Effector CD8-positive, alpha-beta T cell (primary cell): Measurements from ENCODE around the gene SIVA1.
"Not testable (repeated sequence)": the region's sequence is repeated elsewhere in the genome, so short reads cannot be mapped to it uniquely, and the experiment has no call there.

Experiments
- DNase-seq: peaks from one replicate; lab custom pipeline; 2025; lab: John Stamatoyannopoulos, UW

Gene SIVA1

DNA sequence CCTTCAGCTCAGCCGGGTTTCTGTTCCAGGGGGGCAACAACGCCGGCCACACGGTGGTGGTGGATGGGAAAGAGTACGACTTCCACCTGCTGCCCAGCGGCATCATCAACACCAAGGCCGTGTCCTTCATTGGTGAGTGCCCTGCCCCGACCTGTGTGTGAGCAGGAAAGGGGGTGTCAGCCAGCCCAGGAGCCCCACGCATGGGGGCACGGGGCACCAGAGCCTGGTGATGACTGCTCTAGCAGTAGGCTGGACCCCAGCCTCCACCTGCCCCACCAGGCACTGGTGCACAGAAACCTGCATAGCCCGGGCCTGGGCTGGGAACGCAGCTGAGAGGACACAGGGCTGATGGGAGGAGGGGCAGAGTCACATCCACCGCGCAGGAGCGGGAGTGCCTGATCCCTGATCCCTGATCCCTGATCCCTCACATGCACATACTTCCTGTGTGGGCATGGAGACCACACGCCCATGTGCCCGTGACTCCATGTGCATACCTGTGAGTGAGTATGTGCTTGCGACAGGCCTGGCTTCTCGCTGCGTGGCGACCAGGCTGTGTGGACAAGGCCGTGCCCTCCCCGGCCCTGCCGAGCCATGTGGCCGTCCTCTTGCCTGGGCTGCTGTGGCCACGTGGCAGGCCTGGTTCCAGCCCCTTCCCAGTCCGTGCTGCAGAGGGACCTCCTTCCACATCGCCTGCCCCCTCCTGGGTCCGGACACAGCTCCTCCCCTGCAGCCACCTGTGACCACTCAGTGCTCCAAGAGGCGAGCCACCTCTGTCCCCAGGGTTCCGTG, 17.8 kb upstream of the SIVA1 start:
- DNase-seq: no peak

GRCh38 chr14:104735830-104736642, 16.9 kb upstream of the SIVA1 start:
- DNase-seq: no peak

DNA sequence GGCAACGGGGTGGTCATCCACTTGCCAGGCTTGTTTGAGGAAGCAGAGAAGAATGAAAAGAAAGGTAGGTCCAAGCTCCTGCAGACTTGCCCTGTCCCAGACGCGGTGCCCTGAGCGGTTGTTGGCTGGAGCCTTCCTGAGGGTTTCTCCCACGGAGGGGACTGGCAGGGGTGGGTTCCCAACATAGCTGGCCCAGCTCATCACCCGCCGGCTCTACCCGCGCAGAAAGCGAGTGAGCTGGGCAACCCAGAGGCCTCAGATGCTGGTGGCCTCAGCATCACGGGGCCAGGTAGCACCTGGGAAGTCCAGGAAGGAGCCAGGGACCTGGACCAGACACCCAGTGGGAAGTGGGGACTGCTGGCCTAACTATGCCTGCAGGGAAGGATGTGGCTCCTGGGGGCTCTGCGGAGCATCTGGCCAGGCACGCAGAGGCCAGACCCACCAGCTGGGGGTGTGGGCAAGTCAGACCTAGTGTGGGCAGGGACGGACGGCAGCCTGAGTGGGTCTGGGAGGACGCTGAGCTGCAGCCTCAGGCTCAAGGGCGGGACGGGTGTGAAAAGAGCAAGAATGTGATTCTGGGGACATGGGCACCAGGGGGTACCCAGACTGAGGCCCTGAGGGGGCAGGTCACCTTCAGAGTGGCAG, 14.4 kb upstream of the SIVA1 start:
- DNase-seq: no peak

- no peak for DNase-seq
Observed at GRCh38 chr14:104739026-104739425, 13.9 kb upstream of the SIVA1 start.

- DNase-seq: no peak
Observed at GRCh38 chr14:104739546-104740516, 13.1 kb upstream of the SIVA1 start.

DNA sequence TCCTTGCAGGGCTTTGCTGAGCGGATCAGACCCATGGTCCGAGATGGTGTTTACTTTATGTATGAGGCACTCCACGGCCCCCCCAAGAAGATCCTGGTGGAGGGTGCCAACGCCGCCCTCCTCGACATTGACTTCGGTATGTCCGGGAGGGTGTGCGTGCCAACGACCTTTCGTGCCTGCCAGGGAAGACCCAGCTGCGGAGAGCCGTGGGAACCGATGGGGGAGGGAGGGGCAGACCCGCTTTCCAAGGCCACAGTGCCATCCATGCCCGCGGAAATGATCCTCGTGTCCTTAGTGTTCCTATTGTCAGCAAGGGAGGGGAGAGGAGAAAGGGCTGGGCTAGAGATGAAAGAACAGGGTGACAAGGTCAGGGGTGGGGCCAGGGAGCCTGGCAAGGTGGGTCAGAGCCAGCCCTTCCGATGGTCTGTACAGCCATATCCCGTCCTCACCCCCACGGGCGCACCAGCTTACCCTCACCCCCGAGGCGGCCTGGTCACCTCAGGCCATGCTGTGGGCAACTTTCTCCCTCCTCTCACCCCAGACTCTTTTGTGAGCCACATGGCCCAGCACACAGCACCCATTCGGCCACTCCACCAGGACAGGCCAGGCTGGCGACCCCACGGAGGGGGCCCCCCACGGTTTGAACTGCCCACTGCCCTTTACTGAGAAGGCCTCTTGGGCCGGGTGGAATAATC, 11.7 kb upstream of the SIVA1 start:
- no peak for DNase-seq

- DNase-seq: no peak
Observed at GRCh38 chr14:104741803-104742251, 11.1 kb upstream of the SIVA1 start.

- no peak for DNase-seq
Observed at GRCh38 chr14:104742586-104743455, 10.1 kb upstream of the SIVA1 start.

- no peak for DNase-seq
Observed at GRCh38 chr14:104743461-104744380, 9.2 kb upstream of the SIVA1 start.

DNA sequence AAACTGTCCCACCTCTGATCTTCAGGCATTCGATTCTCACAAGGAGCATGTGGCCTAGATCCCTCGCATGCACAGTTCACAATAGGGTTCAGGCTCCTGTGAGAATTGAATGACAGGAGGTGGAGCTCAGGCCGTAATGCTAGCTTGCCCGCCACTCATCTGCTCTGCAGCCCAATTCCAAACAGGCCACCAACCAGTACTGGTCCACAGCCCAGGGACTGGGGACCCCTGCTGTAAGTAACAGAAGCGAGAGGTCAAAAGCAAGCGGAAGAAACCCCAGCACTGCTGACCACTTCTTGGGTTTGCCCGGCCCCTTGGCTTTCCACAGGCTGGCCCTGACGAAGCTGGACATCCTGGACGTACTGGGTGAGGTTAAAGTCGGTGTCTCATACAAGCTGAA, 8.5 kb upstream of the SIVA1 start:
- no peak for DNase-seq

- DNase-seq: no peak
Observed at GRCh38 chr14:104745431-104745830, 7.5 kb upstream of the SIVA1 start.

DNA sequence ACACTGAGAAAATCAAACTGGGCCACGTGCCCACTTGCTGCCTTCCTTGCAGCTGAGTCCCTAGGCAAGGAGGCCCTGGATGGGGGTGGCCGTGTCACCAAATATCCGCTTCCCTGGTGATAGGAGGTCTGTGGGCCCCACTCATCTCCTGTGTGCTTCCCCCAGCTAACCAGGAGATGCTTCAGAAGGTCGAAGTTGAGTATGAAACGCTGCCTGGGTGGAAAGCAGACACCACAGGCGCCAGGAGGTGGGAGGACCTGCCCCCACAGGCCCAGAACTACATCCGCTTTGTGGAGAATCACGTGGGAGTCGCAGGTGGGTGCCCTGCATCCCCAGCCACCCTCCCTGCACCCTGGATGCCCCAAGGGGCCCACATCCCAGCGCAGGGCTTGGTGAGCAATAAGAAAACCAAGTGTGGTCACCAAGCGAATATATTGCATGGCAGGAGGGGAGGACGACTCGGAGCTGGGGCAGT, 6.8 kb upstream of the SIVA1 start:
- no peak for DNase-seq

GRCh38 chr14:104746934-104747481, 5.9 kb upstream of the SIVA1 start:
- no peak for DNase-seq

GRCh38 chr14:104747876-104748275, 5.1 kb upstream of the SIVA1 start:
- DNase-seq: no peak

DNA sequence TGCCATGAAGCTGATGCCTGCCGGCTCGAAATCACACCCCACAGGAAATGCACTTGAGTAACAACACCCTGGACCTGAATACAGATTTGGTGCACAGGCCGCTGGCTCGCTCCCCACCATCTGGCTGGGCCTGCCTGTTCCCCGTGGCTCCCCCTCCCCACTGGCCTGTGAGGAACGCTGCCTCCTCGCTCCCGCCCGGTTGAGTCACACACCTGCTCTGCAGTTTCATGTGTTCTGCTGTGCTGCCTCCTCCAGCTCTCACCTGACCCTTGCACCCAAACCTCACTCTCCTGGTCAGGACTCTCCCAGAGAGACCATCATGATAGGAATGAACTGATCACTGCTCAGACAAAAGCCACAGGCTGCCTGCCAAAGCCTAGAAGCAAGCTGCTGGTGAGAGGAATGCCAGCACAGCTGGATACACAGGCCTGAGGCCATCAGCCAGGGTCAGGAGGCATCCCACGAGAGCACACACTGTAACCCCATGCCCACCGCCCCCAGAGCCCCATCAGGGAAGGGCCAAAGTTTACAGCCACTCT, 3.8 kb upstream of the SIVA1 start:
- DNase-seq: no peak

GRCh38 chr14:104750056-104750752, 2.7 kb upstream of the SIVA1 start:
- no peak for DNase-seq

DNA sequence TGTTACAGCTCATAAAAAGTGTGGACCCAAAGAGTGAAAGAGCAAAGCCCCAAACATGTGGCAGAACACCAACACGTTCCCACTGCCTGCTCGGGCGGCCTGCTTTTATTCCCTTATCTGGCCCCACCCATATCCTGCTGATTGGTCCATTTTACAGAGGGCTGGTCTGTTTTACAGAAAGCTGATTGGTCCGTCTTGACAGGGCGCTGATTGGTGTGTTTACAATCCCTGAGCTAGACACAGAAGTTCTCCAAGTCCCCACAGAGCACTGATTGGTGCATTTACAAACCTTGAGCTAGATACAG, 2.2 kb upstream of the SIVA1 start:
- not testable (repeated sequence) for DNase-seq
